ENCODE measurements around the gene PPP2R5D. TPM values are rescaled to one million over a fixed set of nuclear protein-coding genes. Genes with fewer than 3 reads are reported as not detected.

Gene PPP2R5D
- total RNA-seq, 1 experiment from 2014 or later: 53.5 TPM

- Histone ChIP-seq H2AFZ (ENCODE audit: low read length) (no peak overlapping the region), H3K79me1 (ENCODE audit: insufficient read depth, low read depth, low read length, poor library complexity, severe bottlenecking) (peaks cover 7% of the 10 kb centered on the region), H3K27me3 (ENCODE audit: insufficient read depth, low read length) (no peaks in the 10 kb centered on the region), H2BK20ac (ENCODE audit: low read depth, low read length, poor library complexity, severe bottlenecking) (no peak overlapping the region), H3K79me2 (ENCODE audit: insufficient read depth, low read length) (0 out of 2 replicates have a peak, but pooled peaks cover 2% of the 10 kb centered on the region), H3K23me2 (ENCODE audit: insufficient read length, low read depth, low read length, poor library complexity, severe bottlenecking) (peaks cover 7% of the 10 kb centered on the region), H4K20me1 (ENCODE audit: control insufficient read depth, insufficient read depth, insufficient read length) (no peaks in the 10 kb centered on the region), H4K5ac (ENCODE audit: insufficient read length, low read depth, low read length) (no peak overlapping the region), H4K8ac (replicated peaks; ENCODE audit: insufficient read length, low read depth, low read length) (no peak overlapping the region), H2BK15ac (ENCODE audit: low read depth, low read length) (no peak overlapping the region), H2BK120ac (ENCODE audit: low read depth, low read length, poor library complexity, severe bottlenecking) (no peak overlapping the region), H3K4me2 (ENCODE audit: insufficient read depth, insufficient read length, low read length) (peak overlapping the region; percentile 75), H3K14ac (ENCODE audit: insufficient read depth, low read length) (no peak overlapping the region), H4K91ac (ENCODE audit: insufficient read length, low read depth, low read length) (no peak overlapping the region), H3K27ac (ENCODE audit: insufficient read length, low read depth, low read length) (peak overlapping the region; percentile 8), H3T11ph (ENCODE audit: low read length) (no peak overlapping the region), H3K23ac (ENCODE audit: insufficient read length, low read depth, low read length) (no peak overlapping the region), H2BK12ac (ENCODE audit: insufficient read length, low read depth, low read length) (no peak overlapping the region), H3K9me3 (ENCODE audit: control insufficient read depth, low read depth, low read length) (no peaks in the 10 kb centered on the region), H3K4me1 (ENCODE audit: insufficient read depth, low read length) (no peaks in the 10 kb centered on the region), H2BK5ac (ENCODE audit: insufficient read length, low read length) (no peak overlapping the region), H3K18ac (ENCODE audit: insufficient read length, low read depth, low read length) (no peak overlapping the region), H2AK5ac (ENCODE audit: insufficient read length, low read length) (no peak overlapping the region), H3K4ac (ENCODE audit: low read depth, low read length) (no peak overlapping the region), H3K56ac (ENCODE audit: insufficient read length, low read depth, low read length) (no peak overlapping the region), H3K9ac (ENCODE audit: extremely low read depth, insufficient read length, low read length) (no peak overlapping the region)
- no CpG with 5 or more reads among the region's 5 CpGs for WGBS (ENCODE audit: extremely low coverage, insufficient read length, low lambda C conversion rate)
- Mint-ChIP-seq H3K27ac (peak overlapping the region; percentile 61 to 80 (median 78); a peak in 5 of 7 replicates), H3K9me3 (no peaks in the 10 kb centered on the region), H3K4me1 (peaks cover 6 to 20% of the 10 kb centered on the region in 2 experiments), H3K4me3 (peak overlapping the region; percentile 84 to 98), H3K27me3 (ENCODE audit: low read depth) (no peaks in the 10 kb centered on the region), H3K36me3 (ENCODE audit: insufficient read depth in 1 of 3, low read depth in 3 of 3) (peaks cover 30 to 58% (median 57%) of the 10 kb centered on the region in 3 experiments)
- DNase-seq: peak; percentile 78
- TF ChIP-seq, protein P1, sequence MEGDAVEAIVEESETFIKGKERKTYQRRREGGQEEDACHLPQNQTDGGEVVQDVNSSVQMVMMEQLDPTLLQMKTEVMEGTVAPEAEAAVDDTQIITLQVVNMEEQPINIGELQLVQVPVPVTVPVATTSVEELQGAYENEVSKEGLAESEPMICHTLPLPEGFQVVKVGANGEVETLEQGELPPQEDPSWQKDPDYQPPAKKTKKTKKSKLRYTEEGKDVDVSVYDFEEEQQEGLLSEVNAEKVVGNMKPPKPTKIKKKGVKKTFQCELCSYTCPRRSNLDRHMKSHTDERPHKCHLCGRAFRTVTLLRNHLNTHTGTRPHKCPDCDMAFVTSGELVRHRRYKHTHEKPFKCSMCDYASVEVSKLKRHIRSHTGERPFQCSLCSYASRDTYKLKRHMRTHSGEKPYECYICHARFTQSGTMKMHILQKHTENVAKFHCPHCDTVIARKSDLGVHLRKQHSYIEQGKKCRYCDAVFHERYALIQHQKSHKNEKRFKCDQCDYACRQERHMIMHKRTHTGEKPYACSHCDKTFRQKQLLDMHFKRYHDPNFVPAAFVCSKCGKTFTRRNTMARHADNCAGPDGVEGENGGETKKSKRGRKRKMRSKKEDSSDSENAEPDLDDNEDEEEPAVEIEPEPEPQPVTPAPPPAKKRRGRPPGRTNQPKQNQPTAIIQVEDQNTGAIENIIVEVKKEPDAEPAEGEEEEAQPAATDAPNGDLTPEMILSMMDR (conservative IDR thresholded peaks at IDR 0.05): no peak
Observed at GRCh38 chr6:43020847-43021246, 36.5 kb downstream of the PPP2R5D start.

Measured in H9 (cell line).